ENCODE results near the gene TUBE1. TPM values are rescaled to one million over a fixed set of nuclear protein-coding genes. Genes with fewer than 3 reads are reported as not detected.

The TUBE1 gene
- polyA plus RNA-seq, 2 of the 4 experiments (the other 2 are of a cell fraction), result 6.8 to 32.5 TPM

DNA sequence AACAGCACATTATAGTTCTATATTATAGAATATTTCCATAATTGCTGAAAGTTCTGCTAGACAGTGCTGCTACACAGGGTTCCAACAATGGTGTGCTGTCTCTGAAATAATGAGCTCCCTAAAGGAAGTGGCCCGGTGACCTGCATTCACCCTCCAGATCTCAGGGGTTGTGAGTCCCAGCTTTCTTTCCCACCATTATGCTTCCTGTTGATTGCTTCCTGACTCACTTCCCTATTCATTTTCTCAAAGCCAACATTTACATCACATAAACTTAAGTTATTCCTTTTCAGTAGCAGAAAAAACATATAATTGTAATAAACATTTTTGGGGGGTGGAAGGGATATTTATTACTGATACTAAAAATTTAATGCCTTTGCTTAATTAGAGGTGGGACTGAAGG lies 46.3 kb downstream of the TUBE1 start:
- Histone ChIP-seq H3K4me1 (peaks cover 5% of the 10 kb centered on the region; the same call in 1 of the 3 replicates), H3K9me3 (no peaks in the 10 kb centered on the region), H3K4me2 (no peak overlapping the region), H3K4me3 (no peak overlapping the region), H3K27ac (no peak overlapping the region)
- DNase-seq (ENCODE audit: low read depth in 1 of 2, low spot score in 1 of 2), result no peak
- POLR2A ChIA-PET, result no interaction called here
- WGBS (ENCODE audit: missing lambda C conversion rate), result 8% methylated on average over 1 of the region's 1 CpG
- FAIRE-seq, result no peak
- ATAC-seq, result no peak
- TF ChIP-seq RAD21 (conservative IDR thresholded peaks at IDR 0.05 in 1 of 2, IDR thresholded peaks at IDR 0.05 in 1 of 2) (no peak), HOXA7 (CRISPR knock-in tag; IDR thresholded peaks at IDR 0.05) (no peak), FOXS1 (CRISPR knock-in tag; IDR thresholded peaks at IDR 0.05) (no peak), RCOR1 (IDR thresholded peaks at IDR 0.05; ENCODE audit: low read depth, low read length) (no peak), MAFK (IDR thresholded peaks at IDR 0.05; ENCODE audit: partially characterized antibody) (no peak), HDAC2 (IDR thresholded peaks at IDR 0.05) (no peak), NPAS2 (CRISPR knock-in tag; IDR thresholded peaks at IDR 0.05; ENCODE audit: borderline replicate concordance) (no peak), ESRRA (IDR thresholded peaks at IDR 0.05; ENCODE audit: borderline replicate concordance, low read length) (no peak), BHLHE40 (IDR thresholded peaks at IDR 0.05; ENCODE audit: low read depth, low read length) (no peak), MYC (IDR thresholded peaks at IDR 0.05; ENCODE audit: borderline replicate concordance, low read length) (no peak), ZC3H11A (IDR thresholded peaks at IDR 0.05) (no peak), JUN (IDR thresholded peaks at IDR 0.05) (no peak), POLR2A (IDR thresholded peaks at IDR 0.05; ENCODE audit: low read length) (no peak), RARB (CRISPR knock-in tag; IDR thresholded peaks at IDR 0.05) (no peak), CEBPB (IDR thresholded peaks at IDR 0.05) (no peak)
- TF ChIP-seq, protein P1, sequence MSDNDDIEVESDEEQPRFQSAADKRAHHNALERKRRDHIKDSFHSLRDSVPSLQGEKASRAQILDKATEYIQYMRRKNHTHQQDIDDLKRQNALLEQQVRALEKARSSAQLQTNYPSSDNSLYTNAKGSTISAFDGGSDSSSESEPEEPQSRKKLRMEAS (IDR thresholded peaks at IDR 0.05), result no peak
- CTCF ChIA-PET, result interaction anchor here (0.6 to 2.5 kb wide), 6 partner anchors 10 to 378 kb away, joined by 3 to 16 read pairs (median 6); no protein-coding TSS in a partner anchor

DNA sequence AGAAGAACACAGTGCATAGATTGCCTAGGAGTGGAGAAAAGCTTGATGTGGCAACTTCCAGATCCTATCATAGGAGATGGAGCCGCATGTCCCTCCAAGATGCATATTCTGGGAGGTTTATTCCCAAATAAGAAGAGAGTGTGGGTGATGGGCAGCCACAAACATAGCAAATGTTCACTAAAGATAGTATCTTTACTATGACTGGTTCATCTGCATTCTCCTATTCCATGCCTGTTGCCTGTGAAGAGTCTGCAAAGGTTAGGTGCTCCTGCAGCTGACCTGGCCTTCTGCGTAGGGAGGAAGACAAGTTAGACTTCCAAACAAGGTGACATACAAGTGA lies 47.9 kb downstream of the TUBE1 start:
- ChIA-PET POLR2A (no interaction called here), CTCF (interaction anchor here (1.3 to 2.5 kb wide), 3 partner anchors 11 to 780 kb away, joined by 3 to 16 read pairs (median 10); a partner anchor contains a TSS)
- DNase-seq (ENCODE audit: low read depth in 1 of 2, low spot score in 1 of 2) (no peak), ATAC-seq (no peak), FAIRE-seq (no peak)
- H3K4me2 ChIP-seq, result no peak overlapping the region
- H3K4me1 ChIP-seq, result peaks cover 5% of the 10 kb centered on the region; the same call in 1 of the 3 replicates
- 73% methylated on average over 2 of the region's 2 CpGs for WGBS (ENCODE audit: missing lambda C conversion rate)
- no peak overlapping the region for H3K27ac ChIP-seq
- H3K9me3 ChIP-seq, result no peaks in the 10 kb centered on the region
- no peak for TF ChIP-seq CHD2 (IDR thresholded peaks at IDR 0.05; ENCODE audit: low read length, partially characterized antibody)
- no peak for TF ChIP-seq MYC (IDR thresholded peaks at IDR 0.05; ENCODE audit: borderline replicate concordance, low read length)
- TF ChIP-seq, protein P2, sequence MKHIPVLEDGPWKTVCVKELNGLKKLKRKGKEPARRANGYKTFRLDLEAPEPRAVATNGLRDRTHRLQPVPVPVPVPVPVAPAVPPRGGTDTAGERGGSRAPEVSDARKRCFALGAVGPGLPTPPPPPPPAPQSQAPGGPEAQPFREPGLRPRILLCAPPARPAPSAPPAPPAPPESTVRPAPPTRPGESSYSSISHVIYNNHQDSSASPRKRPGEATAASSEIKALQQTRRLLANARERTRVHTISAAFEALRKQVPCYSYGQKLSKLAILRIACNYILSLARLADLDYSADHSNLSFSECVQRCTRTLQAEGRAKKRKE (CRISPR knock-in tag; IDR thresholded peaks at IDR 0.05; ENCODE audit: low read depth), result no peak
- TF ChIP-seq, protein P3, sequence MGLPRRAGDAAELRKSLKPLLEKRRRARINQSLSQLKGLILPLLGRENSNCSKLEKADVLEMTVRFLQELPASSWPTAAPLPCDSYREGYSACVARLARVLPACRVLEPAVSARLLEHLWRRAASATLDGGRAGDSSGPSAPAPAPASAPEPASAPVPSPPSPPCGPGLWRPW (IDR thresholded peaks at IDR 0.05), result no peak
- no peak overlapping the region for H3K4me3 ChIP-seq

DNA sequence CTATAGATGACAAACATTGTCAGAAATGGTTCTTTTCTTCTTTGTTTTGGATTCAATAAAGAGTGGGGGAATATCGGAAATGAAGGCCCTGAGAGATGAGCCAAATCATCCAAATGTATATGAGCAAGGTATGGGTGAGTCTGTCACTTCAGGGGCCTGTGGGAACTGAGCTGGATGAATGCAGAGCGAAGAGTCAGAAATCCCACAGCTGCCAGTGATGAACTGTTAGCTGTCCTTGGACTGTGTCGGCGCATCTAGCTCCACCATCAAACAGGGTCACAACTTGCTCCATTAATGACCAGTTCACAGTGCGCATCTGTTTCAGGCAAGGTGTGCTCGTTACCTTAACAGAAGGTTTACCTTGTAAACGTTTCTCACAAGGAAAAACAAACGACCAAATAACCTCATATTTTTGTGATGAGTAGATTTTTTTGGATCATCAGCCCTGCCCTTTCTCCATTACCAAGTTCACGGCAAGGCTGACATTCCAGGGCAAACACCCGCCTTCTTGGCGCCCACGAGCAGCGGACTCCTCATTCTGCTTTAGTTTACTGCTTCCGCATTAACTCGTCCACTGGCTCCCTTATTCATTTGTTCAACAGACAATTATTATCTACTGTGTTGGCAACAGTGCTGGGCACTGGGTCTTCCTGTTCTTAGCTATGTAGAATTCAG lies 48.4 kb downstream of the TUBE1 start:
- H3K9me3 ChIP-seq, result no peaks in the 10 kb centered on the region
- peaks cover 5% of the 10 kb centered on the region; the same call in 1 of the 3 replicates for H3K4me1 ChIP-seq
- H3K4me2 ChIP-seq, result no peak overlapping the region
- DNase-seq (ENCODE audit: low read depth in 1 of 2, low spot score in 1 of 2) (no peak), FAIRE-seq (no peak), ATAC-seq (no peak)
- no peak overlapping the region for H3K4me3 ChIP-seq
- no peak overlapping the region for H3K27ac ChIP-seq
- TF ChIP-seq, protein P4, sequence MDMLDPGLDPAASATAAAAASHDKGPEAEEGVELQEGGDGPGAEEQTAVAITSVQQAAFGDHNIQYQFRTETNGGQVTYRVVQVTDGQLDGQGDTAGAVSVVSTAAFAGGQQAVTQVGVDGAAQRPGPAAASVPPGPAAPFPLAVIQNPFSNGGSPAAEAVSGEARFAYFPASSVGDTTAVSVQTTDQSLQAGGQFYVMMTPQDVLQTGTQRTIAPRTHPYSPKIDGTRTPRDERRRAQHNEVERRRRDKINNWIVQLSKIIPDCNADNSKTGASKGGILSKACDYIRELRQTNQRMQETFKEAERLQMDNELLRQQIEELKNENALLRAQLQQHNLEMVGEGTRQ (IDR thresholded peaks at IDR 0.05), result no peak
- TF ChIP-seq ESRRA (IDR thresholded peaks at IDR 0.05; ENCODE audit: borderline replicate concordance, low read length), result no peak
- no peak for TF ChIP-seq BHLHE40 (IDR thresholded peaks at IDR 0.05; ENCODE audit: low read depth, low read length)
- no peak for TF ChIP-seq ZFP36 (IDR thresholded peaks at IDR 0.05; ENCODE audit: borderline replicate concordance, partially characterized antibody)
- no peak for TF ChIP-seq HOXB13 (CRISPR knock-in tag; IDR thresholded peaks at IDR 0.05; ENCODE audit: low read depth)
- TF ChIP-seq RARB (CRISPR knock-in tag; IDR thresholded peaks at IDR 0.05), result no peak
- no peak for TF ChIP-seq ZC3H11A (IDR thresholded peaks at IDR 0.05)
- TF ChIP-seq, protein P1 (IDR thresholded peaks at IDR 0.05), result no peak
- TF ChIP-seq RCOR1 (IDR thresholded peaks at IDR 0.05; ENCODE audit: low read depth, low read length), result no peak
- TF ChIP-seq EP300 (IDR thresholded peaks at IDR 0.05), result no peak
- TF ChIP-seq EHMT2 (IDR thresholded peaks at IDR 0.05; ENCODE audit: low read depth), result no peak
- no peak for TF ChIP-seq NFE2L2 (conservative IDR thresholded peaks at IDR 0.05; ENCODE audit: low read length)
- CTCF ChIA-PET, result interaction anchor here (1.2 to 2.5 kb wide), 5 partner anchors 10 to 780 kb away, joined by 3 to 16 read pairs (median 5); a partner anchor contains a TSS
- WGBS (ENCODE audit: missing lambda C conversion rate), result 76% methylated on average over 15 of the region's 15 CpGs
- POLR2A ChIA-PET, result no interaction called here
